IPS DF 6.9 (cell line): ENCODE results near the gene KLHL40.

Source experiments
- DNase-seq: peaks from one replicate; pipeline ENCODE4 v3.0.0-alpha.2; 2013; ENCODE audit warnings: low read depth, low spot score
- H3K27ac ChIP-seq: one replicate; pipeline ENCODE4 v1.5.1; 2013; ENCODE audit warnings: low read length, control low read depth
- H3K27me3 ChIP-seq: 2 replicates; pipeline ENCODE4 v1.6.1; 2013; ENCODE audit warnings: mild to moderate bottlenecking, low read length; ENCODE audit not compliant: control insufficient read depth, insufficient read depth
- H3K36me3 ChIP-seq: 2 replicates; pipeline ENCODE4 v1.6.1; 2013; ENCODE audit warnings: low read length; ENCODE audit not compliant: control insufficient read depth, insufficient read depth
- H3K4me1 ChIP-seq: 2 replicates; pipeline ENCODE4 v1.6.1; 2013; ENCODE audit warnings: low read length; ENCODE audit not compliant: control insufficient read depth, insufficient read depth
- H3K4me3 ChIP-seq: 2 replicates; pipeline ENCODE4 v1.5.1; 2013; ENCODE audit warnings: mild to moderate bottlenecking, low read length
- H3K9me3 ChIP-seq: 2 replicates; pipeline ENCODE4 v1.6.1; 2013; ENCODE audit warnings: low read length, inconsistent platforms; ENCODE audit not compliant: control insufficient read depth, insufficient read depth
- WGBS: extraction: QIAGEN DNeasy Blood & Tissue Kit; methylation state at CpG from one replicate; pipeline ENCODE4 v1.1.7; 2013; ENCODE audit warnings: mixed read lengths, missing lambda C conversion rate; ENCODE audit not compliant: insufficient read length, insufficient coverage; 5-methylcytosine and 5-hydroxymethylcytosine counted together

Gene KLHL40

DNA sequence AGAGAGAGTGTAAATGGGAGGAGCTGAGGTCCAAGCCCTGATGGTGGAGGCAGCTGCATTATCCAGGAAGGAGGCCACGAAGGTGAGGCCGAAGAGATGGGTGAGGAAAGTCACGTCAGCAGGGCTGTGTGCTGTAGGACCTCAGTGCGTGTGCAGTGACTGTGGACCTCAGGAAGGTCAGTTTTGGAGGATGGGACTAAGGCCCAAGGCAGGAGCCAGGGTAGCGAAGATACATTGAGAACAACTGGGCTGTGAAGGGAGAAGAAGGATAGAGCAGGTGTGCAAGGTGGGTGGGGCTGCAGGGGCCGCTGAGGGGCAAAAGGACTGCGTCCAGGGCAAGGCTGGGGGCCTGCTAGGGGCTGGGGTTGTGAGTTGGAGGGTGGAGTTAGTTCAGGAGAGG lies 4.9 kb downstream of the KLHL40 start:
- WGBS, result no CpG with 5 or more reads among the region's 7 CpGs
- Histone ChIP-seq H3K27me3 (no peaks in the 10 kb centered on the region), H3K9me3 (no peaks in the 10 kb centered on the region), H3K4me3 (no peak overlapping the region), H3K27ac (no peak overlapping the region), H3K36me3 (no peaks in the 10 kb centered on the region), H3K4me1 (no peaks in the 10 kb centered on the region; the same call in 1 of the 2 replicates)
- no peak for DNase-seq

GRCh38 chr3:42690766-42691680 lies 5.7 kb downstream of the KLHL40 start:
- Histone ChIP-seq H3K4me3 (no peak overlapping the region), H3K36me3 (no peaks in the 10 kb centered on the region), H3K27me3 (no peaks in the 10 kb centered on the region), H3K27ac (no peak overlapping the region), H3K4me1 (no peaks in the 10 kb centered on the region; the same call in 1 of the 2 replicates), H3K9me3 (no peaks in the 10 kb centered on the region)
- WGBS, result no CpG with 5 or more reads among the region's 10 CpGs
- no peak for DNase-seq

DNA sequence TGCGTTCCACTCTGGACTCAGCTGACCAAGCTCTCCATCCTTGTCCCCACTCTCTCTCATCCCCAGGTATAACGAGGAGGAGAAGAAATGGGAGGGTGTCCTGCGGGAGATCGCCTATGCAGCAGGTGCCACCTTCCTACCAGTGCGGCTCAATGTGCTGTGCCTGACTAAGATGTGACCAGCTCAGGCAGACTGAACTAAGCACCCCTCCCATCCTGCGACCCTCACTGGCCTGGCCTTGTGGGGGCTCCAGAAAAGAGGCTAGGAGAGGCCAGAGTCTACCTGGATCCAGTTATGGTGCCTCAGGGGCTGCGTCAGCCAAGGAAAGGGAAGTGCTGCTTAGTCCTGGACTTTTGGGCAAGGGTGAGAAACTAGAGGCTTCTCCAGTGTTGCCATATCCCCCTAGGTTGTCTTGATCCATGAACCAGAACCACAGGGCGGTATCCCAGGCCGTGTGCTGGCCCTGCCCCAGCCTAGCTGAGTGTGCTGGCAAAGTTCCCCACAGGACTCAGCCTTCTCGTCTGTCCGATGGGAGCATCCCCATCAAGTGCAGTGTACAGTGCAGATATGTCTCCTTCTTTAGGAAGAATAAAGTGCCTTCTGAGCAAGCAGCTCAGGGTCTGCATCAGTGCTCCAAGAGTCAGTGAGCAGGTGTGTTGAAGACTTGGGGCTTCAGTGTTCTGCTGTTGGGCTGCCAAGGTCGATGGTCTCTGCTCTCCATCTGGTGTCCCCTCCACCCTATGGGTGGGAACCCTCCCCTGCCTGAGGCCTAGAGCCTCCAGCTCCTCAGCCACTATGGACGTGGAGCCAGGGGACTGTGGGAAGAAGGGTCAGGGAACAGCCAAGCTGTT lies 6.7 kb downstream of the KLHL40 start:
- Histone ChIP-seq H3K4me1 (no peaks in the 10 kb centered on the region; the same call in 1 of the 2 replicates), H3K27me3 (no peaks in the 10 kb centered on the region), H3K27ac (no peak overlapping the region), H3K36me3 (no peaks in the 10 kb centered on the region), H3K4me3 (no peak overlapping the region), H3K9me3 (no peaks in the 10 kb centered on the region)
- DNase-seq, result no peak
- no CpG with 5 or more reads among the region's 13 CpGs for WGBS

DNA sequence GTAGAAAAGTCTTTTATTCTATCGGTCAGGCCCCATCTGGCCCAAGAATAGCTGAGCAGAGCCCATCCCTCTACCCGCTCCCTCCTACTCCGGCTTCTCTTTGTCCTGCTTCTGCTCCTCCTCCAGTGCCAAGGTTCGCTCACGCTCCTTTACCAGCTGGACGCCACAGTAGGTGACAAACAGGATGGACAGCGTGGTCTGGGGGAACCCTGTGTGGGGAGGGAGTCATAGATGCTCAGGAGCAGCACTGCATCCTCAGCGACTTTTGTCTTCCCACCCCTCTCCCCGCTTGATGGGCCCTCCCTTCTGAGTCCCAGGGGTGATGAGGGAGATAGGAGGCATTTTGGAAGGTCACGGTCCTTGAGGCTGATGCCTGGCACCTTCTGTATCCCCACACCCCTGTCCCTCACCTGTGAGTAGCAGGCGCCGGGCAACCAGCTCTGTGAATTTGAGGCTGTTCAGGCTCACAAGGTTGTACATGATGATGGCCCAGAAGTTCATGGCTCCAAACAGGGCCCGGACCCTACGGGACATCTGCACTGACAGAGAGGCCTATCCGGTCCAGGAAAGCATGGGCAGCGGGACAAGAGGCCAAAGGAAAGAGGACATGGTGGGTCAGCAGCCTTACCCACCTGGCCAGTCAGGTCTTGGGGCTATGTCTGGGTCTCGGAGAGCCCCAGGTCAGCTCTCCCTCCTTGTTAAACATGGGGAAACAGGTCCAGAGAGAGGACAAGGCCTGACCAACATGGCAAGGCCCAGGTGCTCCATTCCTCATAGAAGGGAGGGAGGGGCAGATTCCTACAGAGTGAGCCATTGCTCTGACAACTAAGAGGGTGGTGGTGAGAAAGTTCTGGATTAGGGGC lies 7.6 kb downstream of the KLHL40 start:
- no peaks in the 10 kb centered on the region for H3K27me3 ChIP-seq
- no peaks in the 10 kb centered on the region; the same call in 1 of the 2 replicates for H3K4me1 ChIP-seq
- no peaks in the 10 kb centered on the region for H3K9me3 ChIP-seq
- no peak for DNase-seq
- no CpG with 5 or more reads among the region's 17 CpGs for WGBS
- no peak overlapping the region for H3K4me3 ChIP-seq
- H3K36me3 ChIP-seq, result no peaks in the 10 kb centered on the region
- no peak overlapping the region for H3K27ac ChIP-seq

- Histone ChIP-seq H3K9me3 (no peaks in the 10 kb centered on the region), H3K36me3 (no peaks in the 10 kb centered on the region), H3K27me3 (no peaks in the 10 kb centered on the region), H3K27ac (no peak overlapping the region), H3K4me3 (no peak overlapping the region), H3K4me1 (no peaks in the 10 kb centered on the region; the same call in 1 of the 2 replicates)
- no CpG with 5 or more reads among the region's 4 CpGs for WGBS
- DNase-seq, result no peak
These were observed 8.2 kb downstream of the KLHL40 start for GRCh38 chr3:42693530-42693930.

DNA sequence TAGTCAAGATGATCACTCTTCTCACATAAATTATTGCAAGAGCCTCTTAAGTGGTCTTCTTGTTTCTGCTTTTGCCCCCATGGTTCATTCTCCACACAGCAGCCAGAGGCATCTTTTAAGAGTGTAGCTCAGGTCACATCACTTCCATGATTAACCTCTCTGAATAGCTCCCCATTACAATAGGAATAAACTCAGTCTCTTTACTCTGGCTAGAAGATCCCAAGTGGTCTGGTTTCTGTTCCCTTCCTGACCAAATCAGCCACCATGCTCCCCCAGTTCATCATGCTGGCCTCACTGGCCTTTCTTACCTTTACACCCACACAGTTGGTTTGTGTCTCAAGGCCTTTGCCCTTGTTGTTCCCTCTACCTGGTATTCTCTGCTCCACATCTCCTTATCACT lies 9.0 kb downstream of the KLHL40 start:
- no peaks in the 10 kb centered on the region for H3K9me3 ChIP-seq
- H3K27ac ChIP-seq, result no peak overlapping the region
- no peak for DNase-seq
- H3K27me3 ChIP-seq, result no peaks in the 10 kb centered on the region
- no peak overlapping the region for H3K4me3 ChIP-seq
- no peaks in the 10 kb centered on the region for H3K4me1 ChIP-seq
- no peaks in the 10 kb centered on the region for H3K36me3 ChIP-seq

- DNase-seq, result no peak
- no peak overlapping the region for H3K4me3 ChIP-seq
- no CpG with 5 or more reads among the region's 19 CpGs for WGBS
- no peaks in the 10 kb centered on the region for H3K9me3 ChIP-seq
- H3K27me3 ChIP-seq, result no peaks in the 10 kb centered on the region
- H3K4me1 ChIP-seq, result peaks cover 2% of the 10 kb centered on the region; the same call in 1 of the 2 replicates
- H3K27ac ChIP-seq, result no peak overlapping the region
- H3K36me3 ChIP-seq, result no peaks in the 10 kb centered on the region
These were observed 11.3 kb downstream of the KLHL40 start for GRCh38 chr3:42696356-42697288.

- DNase-seq, result no peak
- no peaks in the 10 kb centered on the region for H3K36me3 ChIP-seq
- WGBS, result no CpG with 5 or more reads among the region's 18 CpGs
- H3K9me3 ChIP-seq, result no peaks in the 10 kb centered on the region
- H3K4me1 ChIP-seq, result peaks cover 2% of the 10 kb centered on the region
- no peak overlapping the region for H3K27ac ChIP-seq
- no peak overlapping the region for H3K4me3 ChIP-seq
- H3K27me3 ChIP-seq, result no peaks in the 10 kb centered on the region
These were observed 12.1 kb downstream of the KLHL40 start for GRCh38 chr3:42697289-42698051.
